Body of pancreas (tissue), 4 donors: Measurements from ENCODE around the gene SLC66A1. TPM values are rescaled to one million over a fixed set of nuclear protein-coding genes. Genes with fewer than 3 reads are reported as not detected.
"Not testable (repeated sequence)": the region's sequence is repeated elsewhere in the genome, so short reads cannot be mapped to it uniquely, and the experiment has no call there.

ENCODE experiments used
- ATAC-seq: fragments of 150-250 bp; one replicate; pipeline ENCODE4 v1.9.1; 2016
- DNase-seq, 4 donors: peaks; one replicate each; pipeline ENCODE4 v3.0.0-alpha.2; 2019
- H3K27ac ChIP-seq, 4 donors: fragments of 200-600 bp; sonication (generic); 1 replicate in 3 of 4; 2 replicates in 1 of 4; pipeline versions ENCODE4 v1.5.1 to v1.6.1; 2016 to 2019; ENCODE audit warnings: mild to moderate bottlenecking in 1 of 4, mixed read lengths in 1 of 4, moderate library complexity in 1 of 4
- H3K27me3 ChIP-seq, 2 donors: fragments of 200-600 bp; sonication (generic); one replicate each; pipeline ENCODE4 v1.6.0; 2016; ENCODE audit warnings: mild to moderate bottlenecking in 1 of 2
- H3K36me3 ChIP-seq, 2 donors: fragments of 200-600 bp; sonication (generic); replicated peaks in 1 of 2; 2 replicates each; pipeline ENCODE4 v1.5.1; 2016; ENCODE audit warnings: low read depth in 2 of 2; ENCODE audit not compliant: insufficient read depth in 1 of 2
- H3K4me1 ChIP-seq: fragments of 200-600 bp; sonication (generic); one replicate; pipeline ENCODE4 v1.6.0; 2016
- H3K4me3 ChIP-seq, 2 donors: fragments of 200-600 bp; sonication (generic); 1 replicate in 1 of 2; 2 replicates in 1 of 2; pipeline ENCODE4 v1.5.1; 2016 to 2019
- H3K9me3 ChIP-seq, 3 donors: fragments of 200-600 bp; sonication (generic); 1 replicate in 2 of 3; 2 replicates in 1 of 3; pipeline ENCODE4 v1.5.1; 2016
- POLR2A ChIP-seq, 3 donors: fragments of 450-650 bp; IDR thresholded peaks; one replicate each; pipeline ENCODE4 v1.6.1; 2016; ENCODE audit warnings: antibody characterized with exemption in 3 of 3, mild to moderate bottlenecking in 2 of 3
- WGBS, 2 donors: methylation state at CpG; one replicate each; pipeline ENCODE4 v1.1.5; 2017; 5-methylcytosine and 5-hydroxymethylcytosine counted together
- intact Hi-C: fragments of 100-400 bp; cut with DNase I; formaldehyde crosslinking; loops from one replicate; pipeline ENCODE4 v1.15.1; 2023
- total RNA-seq, 2 donors: library from RNA; depleted of rRNA; stranded (reverse); fragments of >200 nt; gene quantifications; one replicate each; pipeline ENCODE4 v1.1.0, GENCODE V29; 2016
- TF ChIP-seq, protein P1 (sequence below), 7 experiments: fragments of 450-650 bp in 4 of 7; fragments of 200-600 bp in 3 of 7; sonication (generic) in 3 of 7; IDR thresholded peaks; one replicate each; pipeline ENCODE4 v1.5.1; 2016 to 2019; ENCODE audit warnings: antibody characterized with exemption in 7 of 7

Gene SLC66A1, protein sequence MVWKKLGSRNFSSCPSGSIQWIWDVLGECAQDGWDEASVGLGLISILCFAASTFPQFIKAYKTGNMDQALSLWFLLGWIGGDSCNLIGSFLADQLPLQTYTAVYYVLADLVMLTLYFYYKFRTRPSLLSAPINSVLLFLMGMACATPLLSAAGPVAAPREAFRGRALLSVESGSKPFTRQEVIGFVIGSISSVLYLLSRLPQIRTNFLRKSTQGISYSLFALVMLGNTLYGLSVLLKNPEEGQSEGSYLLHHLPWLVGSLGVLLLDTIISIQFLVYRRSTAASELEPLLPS
- total RNA-seq: 10 to 100 TPM in 1 of 2 donors, 1 to 10 TPM in 1; 9.6 to 23.4 TPM

DNA sequence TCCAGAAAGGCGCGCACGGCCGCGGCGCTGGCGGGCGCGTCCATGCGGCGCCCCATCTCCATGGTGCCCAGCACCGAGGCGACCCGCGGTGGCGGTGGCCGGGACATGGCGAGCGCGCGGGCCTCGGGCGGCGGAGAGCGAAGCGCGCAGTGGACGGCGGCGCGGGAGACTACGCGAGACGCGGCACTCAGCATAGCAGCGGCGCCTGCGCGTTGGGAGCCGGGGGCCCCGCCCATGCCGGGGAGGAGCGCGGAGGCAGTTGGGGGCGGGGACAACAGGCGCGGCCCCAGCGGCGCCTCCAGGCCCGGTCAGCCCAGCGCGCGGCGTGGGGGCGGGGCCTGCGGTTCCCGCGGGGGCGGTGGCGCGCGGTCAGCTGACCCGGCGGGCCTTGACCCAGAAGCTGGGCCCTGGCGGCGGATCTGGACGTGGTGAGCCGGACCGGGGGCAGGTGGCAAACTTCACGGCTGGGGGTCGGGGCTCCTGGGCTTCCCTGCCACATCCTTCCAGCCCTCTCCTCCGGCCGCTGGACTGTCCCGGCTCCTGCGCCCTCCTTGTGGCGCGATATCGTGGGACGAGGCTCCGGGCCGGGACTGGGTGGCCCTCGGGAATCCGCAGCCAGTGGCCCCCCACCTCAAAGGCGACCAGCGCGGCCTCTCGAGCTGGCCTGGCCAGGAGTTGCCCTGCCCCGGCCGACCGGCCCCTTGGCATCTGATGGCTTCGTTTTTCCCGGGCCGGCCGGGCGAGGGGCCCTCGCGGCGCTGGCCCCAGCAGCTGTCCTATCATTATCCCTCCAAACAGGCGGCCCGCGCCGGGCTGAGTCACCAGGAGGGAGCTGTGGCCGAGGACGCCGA is at the start of gene SLC66A1, which contains the start of gene AKR7A2:
Gene SLC66A1, plus strand, starts transcription at position 396 of the 851 bp plus-strand sequence. CDS start 5,352 bp downstream, outside the sequence.
Gene AKR7A2, minus strand, starts transcription at position 214 of the 851 bp plus-strand sequence. Its CDS starts 20 bp downstream, at position 194.
- H3K9me3 ChIP-seq: no peaks in the 10 kb centered on the region
- peaks cover 47% of the 10 kb centered on the region for H3K4me1 ChIP-seq
- intact Hi-C loops: no loop called here
- DNase-seq: peak; percentile 92 to 96 (median 94)
- peak within 1 kb of the TSS; percentile 57 to 61 for H3K4me3 ChIP-seq
- H3K27ac ChIP-seq: peak within 1 kb of the TSS; percentile 84 to 88 (median 86)
- 0% methylated on average over 17 to 82 of the region's 105 CpGs for whole genome bisulfite sequencing, 2 donors
- no peaks in the 10 kb centered on the region for H3K27me3 ChIP-seq
- peaks cover 0 to 8% of the 10 kb centered on the region in 2 donors for H3K36me3 ChIP-seq
- peak; percentile 73 to 83 (median 79) for TF ChIP-seq POLR2A (IDR thresholded peaks at IDR 0.05)
- TF ChIP-seq, protein P1, sequence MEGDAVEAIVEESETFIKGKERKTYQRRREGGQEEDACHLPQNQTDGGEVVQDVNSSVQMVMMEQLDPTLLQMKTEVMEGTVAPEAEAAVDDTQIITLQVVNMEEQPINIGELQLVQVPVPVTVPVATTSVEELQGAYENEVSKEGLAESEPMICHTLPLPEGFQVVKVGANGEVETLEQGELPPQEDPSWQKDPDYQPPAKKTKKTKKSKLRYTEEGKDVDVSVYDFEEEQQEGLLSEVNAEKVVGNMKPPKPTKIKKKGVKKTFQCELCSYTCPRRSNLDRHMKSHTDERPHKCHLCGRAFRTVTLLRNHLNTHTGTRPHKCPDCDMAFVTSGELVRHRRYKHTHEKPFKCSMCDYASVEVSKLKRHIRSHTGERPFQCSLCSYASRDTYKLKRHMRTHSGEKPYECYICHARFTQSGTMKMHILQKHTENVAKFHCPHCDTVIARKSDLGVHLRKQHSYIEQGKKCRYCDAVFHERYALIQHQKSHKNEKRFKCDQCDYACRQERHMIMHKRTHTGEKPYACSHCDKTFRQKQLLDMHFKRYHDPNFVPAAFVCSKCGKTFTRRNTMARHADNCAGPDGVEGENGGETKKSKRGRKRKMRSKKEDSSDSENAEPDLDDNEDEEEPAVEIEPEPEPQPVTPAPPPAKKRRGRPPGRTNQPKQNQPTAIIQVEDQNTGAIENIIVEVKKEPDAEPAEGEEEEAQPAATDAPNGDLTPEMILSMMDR (IDR thresholded peaks at IDR 0.05): peak in 4 of 7 experiments; percentile 28 to 32 (median 31)
- ATAC-seq: peak; percentile 97

DNA sequence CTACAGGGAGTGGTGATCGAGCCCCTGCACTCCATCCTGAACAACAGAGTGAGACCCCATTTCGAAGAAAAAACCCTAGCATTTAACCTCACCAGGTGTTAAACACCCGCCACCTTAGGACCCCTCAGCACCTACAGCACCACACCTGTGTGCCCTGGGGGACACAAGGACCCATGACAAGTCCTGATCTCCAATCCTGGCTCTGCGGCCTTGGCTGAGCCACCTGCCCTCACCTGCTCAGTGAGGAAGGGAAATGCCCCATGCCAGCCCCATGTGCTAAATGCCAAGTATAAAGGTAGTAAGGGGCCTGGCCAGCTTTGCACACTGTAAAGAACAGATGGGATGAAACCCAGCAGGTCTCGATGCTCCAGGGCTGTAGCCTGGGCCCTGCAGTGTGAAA is 49.4 kb upstream of the SLC66A1 start:
- Histone ChIP-seq H3K4me3 (no peak overlapping the region), H3K9me3 (no peaks in the 10 kb centered on the region), H3K4me1 (peaks cover 6% of the 10 kb centered on the region), H3K27me3 (no peaks in the 10 kb centered on the region), H3K36me3 (peaks cover 0 to 19% of the 10 kb centered on the region in 2 donors), H3K27ac (no peak overlapping the region)
- TF ChIP-seq POLR2A (IDR thresholded peaks at IDR 0.05): no peak
- TF ChIP-seq, protein P1 (IDR thresholded peaks at IDR 0.05): no peak
- intact Hi-C loops: no loop called here
- WGBS, 2 donors: 85 to 100% methylated on average over 2 to 5 of the region's 5 CpGs
- DNase-seq: no peak
- no peak for ATAC-seq

DNA sequence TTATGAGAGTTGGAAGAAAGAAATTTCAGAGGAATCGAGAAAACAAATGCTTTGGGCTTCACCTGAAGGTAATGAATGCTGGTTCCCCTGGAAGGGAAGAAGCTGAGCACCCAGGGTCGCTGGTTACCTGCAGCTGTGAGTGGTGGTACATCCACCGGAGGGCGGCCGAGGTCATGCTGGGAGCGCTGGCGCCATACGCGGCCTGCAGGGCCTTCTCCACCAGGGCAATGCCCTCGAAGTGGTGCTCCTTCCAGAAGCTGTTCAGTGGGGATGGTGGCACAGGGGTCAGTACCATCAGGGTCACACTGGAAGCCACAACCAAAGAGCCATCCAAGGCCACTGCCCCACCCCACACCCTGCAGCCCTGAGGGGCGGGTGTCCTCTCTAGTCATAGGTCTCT is 43.7 kb upstream of the SLC66A1 start:
- no peaks in the 10 kb centered on the region for H3K9me3 ChIP-seq
- no peak for DNase-seq
- WGBS, 2 donors: 82 to 87% methylated on average over 9 to 11 of the region's 11 CpGs
- H3K4me3 ChIP-seq: no peak overlapping the region
- peaks cover 47% of the 10 kb centered on the region for H3K4me1 ChIP-seq
- H3K27ac ChIP-seq: no peak overlapping the region
- TF ChIP-seq, protein P1 (IDR thresholded peaks at IDR 0.05): no peak
- no peak for TF ChIP-seq POLR2A (IDR thresholded peaks at IDR 0.05)
- no peak for ATAC-seq
- H3K27me3 ChIP-seq: no peaks in the 10 kb centered on the region
- peaks cover 0 to 2% of the 10 kb centered on the region in 2 donors for H3K36me3 ChIP-seq
- intact Hi-C loops: no loop called here

DNA sequence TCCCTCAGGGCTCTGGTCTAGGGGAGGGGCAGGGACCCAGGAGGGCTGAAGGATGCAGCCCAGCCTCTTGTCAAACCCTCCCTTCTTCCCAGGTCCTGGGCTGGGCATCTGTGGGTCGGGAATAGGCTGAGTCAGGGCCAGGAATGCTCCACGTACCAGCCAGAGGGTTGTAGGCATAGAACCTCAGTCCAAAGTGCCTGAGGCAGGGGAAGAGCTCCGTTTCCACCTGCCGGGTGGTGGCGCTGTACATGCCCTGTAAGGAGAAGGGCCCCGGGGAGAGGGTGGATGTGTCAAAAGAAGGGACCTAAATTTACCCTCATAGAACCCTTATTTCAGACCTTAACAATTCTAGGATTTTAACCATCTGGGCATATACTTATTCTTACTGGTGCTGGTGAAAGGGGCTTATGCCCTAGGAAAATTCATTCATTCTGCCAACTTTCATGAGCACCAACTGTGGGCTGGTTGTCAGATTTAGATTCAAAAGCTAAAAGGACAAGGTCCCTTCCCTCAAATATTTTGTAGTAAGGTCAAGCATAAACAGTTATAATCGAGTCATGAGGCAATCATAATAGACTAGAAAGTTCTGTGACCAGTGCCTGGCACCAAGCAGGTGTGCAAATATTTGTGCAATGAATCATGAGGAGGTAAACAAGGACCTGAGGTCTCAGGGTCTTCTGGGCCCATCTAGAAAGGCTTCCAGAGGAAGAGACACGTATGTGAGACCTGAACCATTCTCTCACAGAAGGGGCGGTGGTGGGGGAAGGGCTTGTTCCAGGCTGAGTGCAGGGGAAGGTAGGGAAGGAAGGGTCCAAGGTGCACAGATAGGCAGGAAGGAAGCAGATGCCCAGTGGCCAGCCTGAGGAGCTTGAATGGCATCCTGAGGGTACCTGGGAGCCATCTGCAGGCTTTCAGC is 42.4 kb upstream of the SLC66A1 start:
- H3K9me3 ChIP-seq, H3K36me3 ChIP-seq, intact Hi-C loops, H3K27me3 ChIP-seq, H3K4me3 ChIP-seq: not testable (repeated sequence)
- WGBS, 2 donors: 70 to 76% methylated on average over 9 of the region's 9 CpGs
- peaks cover 50% of the 10 kb centered on the region for H3K4me1 ChIP-seq
- DNase-seq (peak in 1 of 4 donors; percentile 55), ATAC-seq (peak; percentile 84)
- peak overlapping the region; percentile 48 to 65 (median 54) for H3K27ac ChIP-seq

DNA sequence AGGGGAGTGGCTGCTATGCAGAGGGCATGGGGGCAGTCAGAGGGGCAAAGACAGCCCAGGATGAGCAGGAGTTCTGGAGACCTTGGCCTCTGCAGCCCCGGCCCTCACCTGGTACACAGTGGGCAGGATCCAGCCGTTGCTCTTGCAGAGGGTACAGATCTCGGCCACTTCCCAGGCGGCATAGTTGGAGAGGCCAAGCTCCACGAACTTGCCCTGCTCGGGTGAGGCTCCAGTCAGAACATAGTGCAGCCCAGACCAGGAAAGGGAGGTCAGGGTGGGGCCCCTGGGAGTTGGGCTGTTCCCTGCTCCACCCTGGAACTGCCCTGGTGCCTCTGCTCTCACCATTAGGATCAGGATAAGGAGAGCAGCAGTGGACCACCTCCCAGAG is 41.8 kb upstream of the SLC66A1 start:
- peak; percentile 14 for ATAC-seq
- Histone ChIP-seq H3K27ac (peak overlapping the region; percentile 48 to 65 (median 54)), H3K4me1 (peaks cover 50% of the 10 kb centered on the region)
- intact Hi-C loops, H3K9me3 ChIP-seq, H3K36me3 ChIP-seq, H3K27me3 ChIP-seq, H3K4me3 ChIP-seq: not testable (repeated sequence)
- 86% methylated on average over 6 of the region's 6 CpGs; no CpG with 5 or more reads in 1 of the 2 donors for WGBS, 2 donors
- peak in 1 of 4 donors; percentile 41 for DNase-seq
